ENCODE measurements around the gene GAS6.
"Not testable (repeated sequence)": the region's sequence is repeated elsewhere in the genome, so short reads cannot be mapped to it uniquely, and the experiment has no call there.

The GAS6 gene

DNA sequence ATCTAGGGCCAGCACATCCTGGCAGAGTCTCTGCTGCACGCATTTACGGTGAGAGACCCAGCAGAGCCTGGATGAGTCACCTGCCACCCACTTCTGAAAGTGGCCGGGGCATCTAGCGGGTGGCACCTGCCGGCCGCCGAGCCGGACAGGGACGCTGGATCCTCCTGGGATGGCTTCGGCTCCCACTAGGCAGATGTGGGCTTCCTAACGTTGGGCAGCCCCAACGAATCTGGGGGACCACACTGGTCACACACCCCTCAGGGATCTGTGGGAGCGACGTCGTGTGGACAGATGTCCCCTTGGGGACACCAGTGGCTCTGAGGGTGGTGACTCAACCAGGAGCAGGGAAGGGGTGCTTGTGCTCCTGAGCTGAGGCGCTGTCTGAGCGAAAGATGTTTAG, 72.7 kb downstream of the GAS6 start:
- DNase-seq (ENCODE audit: low read depth), result no peak

DNA sequence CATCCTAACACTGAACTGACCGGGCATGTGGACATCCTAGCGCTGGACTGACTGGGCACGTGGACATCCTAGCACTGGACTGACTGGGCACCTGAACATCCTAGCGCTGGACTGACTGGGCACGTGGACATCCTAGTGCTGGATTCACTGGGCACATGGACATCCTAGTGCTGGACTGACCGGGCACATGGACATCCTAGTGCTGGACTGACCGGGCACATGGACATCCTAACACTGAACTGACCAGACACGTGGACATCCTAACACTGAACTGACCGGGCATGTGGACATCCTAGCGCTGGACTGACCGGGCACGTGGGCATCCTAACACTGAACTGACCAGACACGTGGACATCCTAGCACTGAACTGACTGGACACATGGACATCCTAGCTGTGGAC, 73.9 kb downstream of the GAS6 start:
- DNase-seq (ENCODE audit: low read depth), result not testable (repeated sequence)

DNA sequence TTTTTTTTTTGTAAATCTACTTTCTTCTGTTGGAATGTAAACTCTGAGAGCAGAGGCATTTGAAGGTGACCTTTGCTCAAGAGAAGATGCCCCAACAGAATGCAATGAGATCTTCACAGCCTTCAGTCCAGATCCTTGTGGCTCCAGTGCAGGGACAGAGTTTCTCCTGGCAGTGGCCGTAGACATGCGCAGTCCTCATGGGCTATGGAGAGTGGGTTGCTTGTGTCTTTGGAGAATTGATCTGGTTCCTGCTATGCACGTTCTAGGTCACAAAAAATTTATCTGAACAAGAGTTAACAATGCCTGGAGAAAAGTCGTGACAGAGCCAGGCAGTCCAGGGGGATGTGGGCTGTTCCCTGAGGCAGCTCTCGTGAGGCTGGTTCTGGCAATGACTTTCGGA, 74.7 kb downstream of the GAS6 start:
- DNase-seq (ENCODE audit: low read depth), result no peak

DNA sequence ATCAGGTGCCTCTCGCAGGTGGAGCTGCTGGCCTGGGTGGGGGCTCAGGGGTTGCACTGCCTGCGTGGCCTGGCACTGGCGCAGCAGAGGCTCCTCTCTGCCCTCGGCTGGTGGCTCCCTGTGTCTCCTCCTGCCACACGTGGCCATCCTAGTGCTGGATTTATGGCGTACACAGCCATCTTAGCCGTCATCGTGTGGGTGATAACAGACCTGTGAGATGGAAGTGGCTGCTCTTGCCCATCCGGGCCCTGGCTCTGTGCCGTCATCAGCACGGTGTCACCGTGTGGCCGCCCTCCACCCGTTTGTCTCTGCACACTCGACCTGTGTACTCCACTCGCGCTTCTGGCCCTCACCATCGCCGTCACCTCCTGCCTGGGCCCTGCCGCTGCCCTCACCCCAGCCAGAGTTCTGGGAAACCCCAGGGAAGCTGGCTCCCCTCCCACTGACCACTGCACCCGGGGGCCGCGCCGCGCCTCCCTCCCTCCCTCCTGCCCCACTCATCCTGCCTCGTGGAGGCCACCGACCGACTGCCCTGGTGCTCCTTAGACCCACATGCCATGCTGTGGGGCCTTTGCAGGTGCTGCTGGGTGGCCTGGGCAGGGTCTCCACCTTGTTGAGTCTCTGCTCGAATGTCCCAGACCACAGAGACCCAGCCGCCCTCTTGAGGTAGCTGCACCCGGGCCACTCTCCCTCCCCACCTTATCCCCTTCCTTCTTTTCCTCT, 75.3 kb downstream of the GAS6 start:
- no peak for DNase-seq (ENCODE audit: low read depth)

DNA sequence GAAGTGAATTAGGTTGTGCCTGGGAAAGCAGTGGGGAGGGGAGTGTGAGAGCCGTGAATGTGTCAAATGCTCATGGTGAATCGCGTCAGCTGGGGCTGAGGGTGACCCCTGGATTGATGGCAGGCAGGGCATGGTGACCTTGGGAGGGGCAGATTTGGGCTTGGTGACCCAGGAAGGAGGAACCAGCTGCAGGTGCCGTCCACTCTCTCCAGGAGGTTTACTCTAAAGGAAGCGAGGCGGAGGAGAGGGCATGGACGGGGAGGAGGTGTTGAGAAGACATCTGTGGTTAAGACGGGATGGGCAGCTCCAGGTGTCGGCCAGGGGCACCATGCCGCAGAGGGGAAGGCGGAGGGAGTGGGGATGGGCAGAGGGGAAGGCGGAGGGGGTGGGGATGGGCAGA, 76.2 kb downstream of the GAS6 start:
- no peak for DNase-seq (ENCODE audit: low read depth)

GRCh38 chr13:113786262-113786841, 77.5 kb downstream of the GAS6 start:
- no peak for DNase-seq (ENCODE audit: low read depth)

DNA sequence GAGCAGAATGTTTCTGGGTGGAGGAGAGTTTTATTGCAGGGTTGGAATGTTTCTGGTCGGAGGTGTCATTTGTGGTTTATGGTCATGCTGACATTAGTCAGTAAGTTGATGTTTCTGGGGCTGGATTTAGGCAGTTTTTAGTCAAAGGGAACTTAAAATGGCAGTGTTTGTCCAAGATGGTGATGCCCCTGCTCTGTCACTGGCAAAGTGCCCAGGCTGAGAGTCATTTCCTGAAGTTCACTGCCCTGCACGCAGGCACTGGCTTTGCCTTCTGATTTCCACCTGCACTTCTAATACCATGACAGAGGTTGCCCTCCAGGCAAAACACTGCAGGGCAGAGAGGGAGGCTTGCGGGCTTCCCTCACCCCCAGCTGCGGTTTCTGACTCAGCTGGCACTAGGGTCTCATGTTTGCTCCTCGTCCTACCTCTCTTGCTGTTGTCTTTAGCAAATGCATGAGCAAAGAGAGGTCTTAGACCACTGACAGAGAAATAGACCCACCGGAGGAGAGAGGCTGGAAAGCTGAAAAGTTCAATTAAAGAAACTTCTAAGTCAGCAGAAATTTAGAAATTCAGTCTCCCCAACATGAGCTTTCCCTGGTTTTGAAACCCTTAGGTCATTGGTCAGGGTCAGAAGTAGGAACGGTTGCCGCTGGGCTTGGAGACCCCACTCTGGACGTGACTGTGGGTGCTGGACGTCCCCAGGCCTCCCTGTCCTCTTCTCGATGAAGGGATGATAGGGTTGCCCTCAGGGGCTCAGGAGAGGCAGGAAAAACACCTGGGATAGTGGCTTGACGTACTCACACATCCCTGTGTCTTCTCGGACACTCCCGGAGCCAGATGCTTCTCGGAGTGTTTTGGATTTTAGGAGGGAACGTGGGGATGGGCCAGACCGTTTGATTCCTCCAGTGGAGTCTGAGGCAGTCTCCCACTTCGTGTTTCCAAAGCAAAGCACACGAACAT, 78.5 kb downstream of the GAS6 start:
- DNase-seq (ENCODE audit: low read depth), result peak; percentile 46

- DNase-seq (ENCODE audit: low read depth), result no peak
Observed at GRCh38 chr13:113784645-113785024, 79.2 kb downstream of the GAS6 start.

GRCh38 chr13:113783966-113784644, 79.8 kb downstream of the GAS6 start:
- no peak for DNase-seq (ENCODE audit: low read depth)

- no peak for DNase-seq (ENCODE audit: low read depth)
Observed at GRCh38 chr13:113783200-113783881, 80.5 kb downstream of the GAS6 start.

DNA sequence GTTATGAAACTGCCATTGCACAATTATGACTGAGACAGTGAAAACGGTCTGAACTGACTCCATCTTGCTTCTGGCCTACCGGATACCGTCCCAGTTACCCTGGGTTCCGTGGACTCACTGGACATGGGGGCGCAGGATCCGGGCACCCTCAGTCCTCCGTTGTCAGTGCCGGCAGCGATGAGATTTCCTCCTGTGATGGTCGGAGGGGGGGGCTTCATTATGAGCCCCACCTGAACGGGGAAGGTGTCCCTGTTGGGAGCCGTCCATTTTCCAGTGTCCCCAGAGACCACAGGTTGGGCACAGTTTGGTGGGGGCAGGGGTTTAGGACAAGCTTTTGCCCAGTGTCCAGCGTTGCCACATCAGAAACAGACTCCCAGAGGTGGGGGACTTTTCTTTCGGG, 81.4 kb downstream of the GAS6 start:
- no peak for DNase-seq (ENCODE audit: low read depth)

DNA sequence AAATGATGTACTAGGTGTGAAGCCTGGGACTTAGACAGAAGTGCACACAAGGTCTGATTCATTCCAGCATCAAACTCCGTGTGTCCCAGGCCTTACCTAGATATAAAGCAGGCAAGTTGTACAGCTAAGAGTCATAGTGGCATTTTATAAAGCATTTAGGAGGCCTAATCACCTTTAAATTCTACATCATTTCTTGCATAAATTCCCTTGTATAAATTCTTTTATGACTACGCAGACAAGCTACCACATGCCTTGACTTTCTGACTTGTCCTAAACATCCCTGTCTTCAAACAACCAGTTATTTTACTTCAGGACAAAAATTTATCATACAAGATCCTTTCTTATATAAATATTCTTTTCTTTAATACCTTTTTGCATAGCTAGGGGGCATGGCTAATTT, 82.3 kb downstream of the GAS6 start:
- no peak for DNase-seq (ENCODE audit: low read depth)

DNA sequence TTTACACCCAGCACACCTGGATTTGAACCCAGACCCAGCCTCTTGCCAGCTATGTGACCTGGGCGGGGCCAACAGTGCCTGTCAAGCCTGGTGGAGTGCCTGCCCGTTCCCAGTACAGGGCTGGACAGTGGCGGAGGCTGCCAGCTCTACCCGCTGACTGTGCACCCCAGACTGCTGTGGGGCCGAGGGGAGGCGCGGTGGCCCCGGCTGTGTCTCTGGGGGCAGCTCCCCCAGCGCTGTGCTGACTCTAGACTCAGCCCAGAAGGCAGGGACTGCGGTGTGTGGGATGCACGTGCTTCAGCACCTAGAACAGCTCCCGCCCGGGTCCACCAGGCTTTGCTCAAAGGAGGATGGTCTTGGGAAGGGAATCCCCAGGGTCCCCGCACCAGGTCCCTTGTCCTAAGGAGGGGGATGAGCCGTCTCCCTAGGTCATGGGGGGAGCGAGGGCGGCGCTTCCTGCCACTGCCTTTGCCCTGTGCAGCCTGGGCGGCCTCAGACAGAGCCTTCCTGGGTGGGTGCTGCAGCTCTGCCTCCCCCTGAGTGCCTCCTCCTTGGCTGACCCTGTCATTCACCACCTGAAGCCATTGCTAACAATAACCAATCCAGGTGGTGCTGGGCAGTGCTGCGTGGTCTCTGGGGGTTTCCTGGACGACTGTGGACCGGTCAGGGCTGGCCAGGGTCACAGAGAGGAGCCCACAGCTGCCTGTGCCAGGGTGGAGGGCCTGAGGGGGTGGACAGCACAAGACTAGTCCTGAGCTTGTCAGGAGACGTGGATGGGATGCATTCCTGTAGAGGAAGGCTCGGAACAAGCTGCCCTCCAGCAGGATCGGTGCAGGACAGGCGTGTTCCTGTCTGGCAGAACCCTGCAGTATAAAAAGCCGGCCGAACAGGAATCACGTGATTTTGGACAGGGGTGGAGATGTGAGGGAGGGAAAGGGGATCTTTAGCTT, 86.3 kb downstream of the GAS6 start:
- no peak for DNase-seq (ENCODE audit: low read depth)

DNA sequence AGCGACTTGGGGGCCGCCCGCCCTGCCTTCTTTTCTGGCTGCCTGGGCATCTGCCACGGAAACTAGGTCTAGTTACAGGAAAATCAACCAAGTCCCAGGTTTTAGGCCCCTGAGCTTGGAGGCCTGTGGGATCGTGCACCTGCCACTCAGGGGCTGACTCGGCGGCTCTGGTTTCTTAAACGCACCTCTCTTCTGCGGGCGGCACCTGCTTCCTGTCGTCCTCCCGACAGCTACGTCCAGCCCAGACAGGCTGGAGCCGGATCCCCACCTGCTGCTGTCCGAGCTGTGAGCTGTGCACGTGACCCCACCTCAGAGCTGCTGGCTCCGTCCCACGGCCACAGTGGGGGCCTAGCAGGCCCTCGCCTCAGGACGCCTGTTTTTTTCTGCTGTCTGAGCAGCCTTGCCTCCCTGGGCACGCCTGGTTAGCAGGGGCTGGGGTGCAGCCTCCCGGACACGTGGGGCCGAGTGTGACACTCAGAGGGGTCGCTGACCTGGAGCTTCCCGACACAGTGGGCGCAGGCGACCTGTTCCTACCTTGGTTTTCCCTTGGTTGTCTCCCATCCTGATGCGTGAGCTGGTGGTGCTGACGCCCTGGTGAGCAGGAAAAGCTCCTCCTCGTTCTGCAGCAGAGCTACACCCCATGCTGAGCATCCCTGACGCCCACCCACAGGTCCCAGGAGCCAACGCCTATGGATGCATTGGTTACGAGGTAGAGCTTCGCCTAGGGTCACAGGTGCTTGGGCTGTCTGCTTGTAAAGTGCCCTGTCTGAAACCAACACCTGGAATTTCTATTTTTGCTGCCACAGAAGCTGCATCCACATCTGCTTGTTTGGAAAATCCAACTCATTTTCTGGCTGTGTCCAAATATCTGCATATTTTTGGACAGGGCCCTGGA, 87.4 kb downstream of the GAS6 start:
- no peak for DNase-seq (ENCODE audit: low read depth)

DNA sequence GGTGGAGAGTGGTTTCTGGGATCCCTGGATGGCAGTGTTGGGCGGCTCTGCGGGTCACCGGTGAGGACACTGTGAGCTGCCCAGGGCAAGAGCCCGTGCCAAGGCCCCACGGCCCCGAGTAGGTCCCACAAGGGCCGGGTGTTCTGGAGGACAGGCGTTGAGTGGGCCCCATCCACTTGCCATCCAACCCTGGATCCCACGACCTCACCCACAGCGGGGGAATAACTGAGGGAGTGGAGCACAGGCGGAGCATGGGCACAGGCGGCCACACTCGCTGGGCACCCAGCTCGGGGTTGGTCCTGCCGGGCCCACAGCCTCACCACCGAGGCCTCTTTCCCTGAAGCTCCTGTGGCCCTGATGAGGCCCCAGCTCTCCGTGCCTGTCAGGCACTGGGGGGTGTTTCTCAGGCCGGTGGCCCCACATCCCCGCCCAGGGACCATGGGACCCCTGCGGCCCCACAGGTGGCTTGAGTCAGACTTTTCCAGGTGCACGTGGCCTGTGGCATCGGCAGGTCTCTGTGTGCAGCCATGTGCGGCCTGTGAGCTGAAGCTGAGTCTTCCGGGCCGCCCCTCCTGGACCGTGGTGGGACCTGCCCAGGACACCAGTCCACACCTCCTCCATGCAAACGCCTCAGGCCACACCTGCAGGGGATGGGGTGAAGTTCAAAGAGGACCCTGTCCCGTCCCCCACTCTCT, 88.3 kb downstream of the GAS6 start:
- no peak for DNase-seq (ENCODE audit: low read depth)

DNA sequence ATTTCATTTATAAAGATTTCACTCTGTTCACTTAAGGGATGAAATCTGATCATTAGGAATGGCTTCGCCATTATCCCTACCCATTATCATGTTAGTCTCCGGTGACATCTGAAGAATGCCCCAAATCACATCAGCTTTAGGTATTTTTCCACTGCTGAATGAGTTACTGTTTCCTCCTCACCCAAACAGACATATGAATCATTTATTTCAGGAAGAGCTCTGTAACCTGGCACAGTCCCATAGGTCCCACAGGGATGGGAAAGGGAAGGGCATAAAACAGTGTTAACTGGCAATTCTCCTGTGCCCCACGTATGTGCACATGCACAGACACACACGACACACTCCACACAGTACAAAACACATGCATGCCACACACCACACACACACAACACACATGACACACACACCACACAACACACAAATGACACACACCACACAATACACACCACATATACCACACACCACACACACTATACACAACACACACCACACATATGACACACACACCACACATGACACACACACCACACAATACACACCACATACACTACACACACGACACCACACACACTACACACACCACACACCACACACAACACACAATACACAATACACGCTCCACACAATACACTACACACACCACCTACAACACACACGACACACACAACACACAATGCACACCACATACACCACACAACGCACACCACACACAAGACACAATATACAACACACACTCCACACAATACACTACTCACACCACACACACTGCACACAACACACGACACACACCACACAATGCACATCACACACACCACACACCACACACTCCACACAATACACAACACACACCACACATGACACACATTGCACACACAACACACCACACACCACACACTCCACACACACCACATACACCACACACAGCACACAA, 89.4 kb downstream of the GAS6 start:
- DNase-seq (ENCODE audit: low read depth), result no peak

- no peak for DNase-seq (ENCODE audit: low read depth)
Observed at GRCh38 chr13:113771709-113772331, 92.1 kb downstream of the GAS6 start.

Measured in GM04503 (cell line).